ENCODE results near the gene TRIM26. TPM values are rescaled to one million over a fixed set of nuclear protein-coding genes. Genes with fewer than 3 reads are reported as not detected.
A peak's percentile ranks its signal among the peaks of the same experiment; 100 is the strongest.
"Not testable (repeated sequence)": the region's sequence is repeated elsewhere in the genome, so short reads cannot be mapped to it uniquely, and the experiment has no call there.

TRIM26 gene
- total RNA-seq, 1 donor from 2014 or later, result 48.1 TPM

- H3K4me3 ChIP-seq, result no peak overlapping the region
- ATAC-seq (no peak), DNase-seq (no peak)
- no peaks in the 10 kb centered on the region for H3K9me3 ChIP-seq
- no peaks in the 10 kb centered on the region for H3K36me3 ChIP-seq
- no peak overlapping the region for H3K27ac ChIP-seq
- intact Hi-C loops (cut with DNase I), result no loop called here
- no peak for TF ChIP-seq CTCF (IDR thresholded peaks at IDR 0.05)
- H3K27me3 ChIP-seq, result peaks cover 30% of the 10 kb centered on the region
- H3K4me1 ChIP-seq, result peaks cover 6% of the 10 kb centered on the region
These were observed 46.1 kb downstream of the TRIM26 start for GRCh38 chr6:30167101-30167500.

- H3K9me3 ChIP-seq; H3K36me3 ChIP-seq; H3K4me3 ChIP-seq; ATAC-seq; intact Hi-C loops (cut with DNase I); DNase-seq; H3K27ac ChIP-seq; H3K4me1 ChIP-seq: not testable (repeated sequence)
- peaks cover 11% of the 10 kb centered on the region for H3K27me3 ChIP-seq
These were observed 48.0 kb downstream of the TRIM26 start for GRCh38 chr6:30165238-30165637.

GRCh38 chr6:30164714-30165113, 48.5 kb downstream of the TRIM26 start:
- H3K4me1 ChIP-seq, result no peaks in the 10 kb centered on the region
- no peak overlapping the region for H3K4me3 ChIP-seq
- peaks cover 10% of the 10 kb centered on the region for H3K27me3 ChIP-seq
- no peak for ATAC-seq
- no peak for TF ChIP-seq CTCF (IDR thresholded peaks at IDR 0.05)
- DNase-seq, result no peak
- H3K9me3 ChIP-seq, result no peaks in the 10 kb centered on the region
- intact Hi-C loops (cut with DNase I), result no loop called here
- no peak overlapping the region for H3K27ac ChIP-seq
- no peaks in the 10 kb centered on the region for H3K36me3 ChIP-seq

GRCh38 chr6:30163918-30164654, 49.1 kb downstream of the TRIM26 start:
- Histone ChIP-seq H3K9me3 (no peaks in the 10 kb centered on the region), H3K27me3 (peaks cover 10% of the 10 kb centered on the region), H3K4me3 (no peak overlapping the region), H3K27ac (no peak overlapping the region), H3K4me1 (no peaks in the 10 kb centered on the region), H3K36me3 (no peaks in the 10 kb centered on the region)
- no peak for DNase-seq
- no peak for TF ChIP-seq CTCF (IDR thresholded peaks at IDR 0.05)
- intact Hi-C loops (cut with DNase I), result no loop called here
- peak; percentile 12 for ATAC-seq

GRCh38 chr6:30163090-30163917, 49.9 kb downstream of the TRIM26 start, which contains the start of gene TRIM15:
Gene TRIM15, plus strand, starts transcription at chr6:30163546. Its CDS starts 139 bp downstream, at chr6:30163685.
- Histone ChIP-seq H3K4me1 (no peaks in the 10 kb centered on the region), H3K36me3 (no peaks in the 10 kb centered on the region), H3K27me3 (peaks cover 10% of the 10 kb centered on the region), H3K4me3 (no peak within 1 kb of the TSS), H3K27ac (no peak within 1 kb of the TSS), H3K9me3 (no peaks in the 10 kb centered on the region)
- DNase-seq, result no peak
- intact Hi-C loops (cut with DNase I), result no loop called here
- ATAC-seq, result peak; percentile 38
- TF ChIP-seq CTCF (IDR thresholded peaks at IDR 0.05), result no peak
